NOMO-1 (cell line): ENCODE results near the gene IGSF21.

Source experiments
- DNase-seq, 2 experiments: peaks; one replicate each; lab custom pipeline; 2025; ENCODE audit not compliant: unreplicated experiment in 2 of 2; lab: John Stamatoyannopoulos, UW

IGSF21 gene

DNA sequence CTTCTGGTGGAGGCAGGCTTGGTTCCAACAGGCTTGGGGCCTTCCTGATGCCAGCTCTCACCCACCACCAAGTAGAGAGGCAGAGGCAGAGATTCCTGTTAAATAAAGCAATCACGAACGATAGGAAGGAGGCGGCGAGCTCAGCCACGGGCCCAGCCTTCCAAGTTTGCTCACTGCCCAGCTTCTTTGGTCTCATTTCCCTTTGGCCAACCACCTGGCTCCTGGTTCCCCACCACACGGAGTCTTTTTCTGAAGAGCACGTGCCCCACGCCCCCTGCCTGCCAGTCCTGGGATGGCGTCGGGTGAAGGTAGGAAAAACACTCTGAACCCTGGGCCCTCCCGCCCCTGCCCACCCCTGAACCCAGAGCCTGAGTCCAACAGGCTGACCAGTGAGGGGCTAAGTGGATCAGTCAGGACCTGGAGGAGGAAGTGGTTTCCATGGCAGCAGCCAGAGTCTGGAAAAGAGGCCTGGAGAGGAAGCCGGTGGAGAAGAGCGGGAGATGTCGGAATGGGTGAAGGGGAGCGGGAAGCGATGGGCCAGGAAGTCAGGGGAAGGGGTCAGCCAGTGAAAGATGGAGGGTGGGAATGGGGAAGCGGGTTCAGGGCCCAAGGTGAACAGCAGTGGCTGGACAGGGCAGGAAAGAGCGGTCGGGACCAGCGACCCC lies 214.9 kb downstream of the IGSF21 start:
- no peak for DNase-seq

- DNase-seq: no peak
Measured at GRCh38 chr1:18323259-18323658, 215.7 kb downstream of the IGSF21 start.

DNA sequence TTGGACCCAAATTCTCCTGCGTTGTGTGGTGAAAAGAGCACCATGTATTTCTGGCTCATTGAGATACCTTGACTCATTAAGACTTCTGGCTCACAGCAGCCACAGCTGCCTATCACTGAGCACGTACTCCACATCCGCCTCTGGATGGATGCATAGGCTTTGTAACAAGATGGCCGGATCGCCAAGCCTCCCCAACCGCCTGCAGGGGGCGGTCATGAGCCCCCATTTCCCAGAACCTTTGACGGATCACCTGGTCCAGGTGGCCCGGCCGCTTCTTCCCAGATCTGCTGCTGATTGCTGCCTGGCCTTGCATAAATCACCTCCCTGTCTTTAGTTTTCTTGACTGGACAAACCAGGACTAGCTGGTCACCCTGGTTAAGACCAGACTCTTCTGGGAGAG lies 216.6 kb downstream of the IGSF21 start:
- DNase-seq: no peak

GRCh38 chr1:18325136-18325535 lies 217.5 kb downstream of the IGSF21 start:
- no peak for DNase-seq

GRCh38 chr1:18326211-18326897 lies 218.8 kb downstream of the IGSF21 start:
- DNase-seq: no peak

- no peak for DNase-seq
Measured at GRCh38 chr1:18327650-18328049, 220.1 kb downstream of the IGSF21 start.

DNA sequence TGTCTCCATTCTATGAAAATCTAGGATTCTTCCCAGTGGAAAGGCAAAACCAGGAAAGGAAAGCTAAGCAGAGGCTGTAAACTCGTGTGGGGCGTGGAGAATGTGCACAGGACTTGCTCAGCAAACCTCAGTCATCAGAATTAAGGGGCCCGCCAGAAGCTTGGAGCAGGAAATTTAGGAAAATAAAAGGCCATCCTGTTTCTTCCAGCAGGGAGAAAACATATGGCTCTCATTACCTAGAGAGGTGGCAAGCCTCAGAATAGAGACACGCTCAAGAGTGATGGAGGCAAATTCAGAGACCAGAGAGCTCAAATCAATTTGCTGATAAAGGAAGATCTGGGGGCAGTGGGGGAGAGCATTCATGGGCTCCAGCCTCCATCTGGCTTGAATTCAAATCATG lies 221.2 kb downstream of the IGSF21 start:
- DNase-seq: no peak

DNA sequence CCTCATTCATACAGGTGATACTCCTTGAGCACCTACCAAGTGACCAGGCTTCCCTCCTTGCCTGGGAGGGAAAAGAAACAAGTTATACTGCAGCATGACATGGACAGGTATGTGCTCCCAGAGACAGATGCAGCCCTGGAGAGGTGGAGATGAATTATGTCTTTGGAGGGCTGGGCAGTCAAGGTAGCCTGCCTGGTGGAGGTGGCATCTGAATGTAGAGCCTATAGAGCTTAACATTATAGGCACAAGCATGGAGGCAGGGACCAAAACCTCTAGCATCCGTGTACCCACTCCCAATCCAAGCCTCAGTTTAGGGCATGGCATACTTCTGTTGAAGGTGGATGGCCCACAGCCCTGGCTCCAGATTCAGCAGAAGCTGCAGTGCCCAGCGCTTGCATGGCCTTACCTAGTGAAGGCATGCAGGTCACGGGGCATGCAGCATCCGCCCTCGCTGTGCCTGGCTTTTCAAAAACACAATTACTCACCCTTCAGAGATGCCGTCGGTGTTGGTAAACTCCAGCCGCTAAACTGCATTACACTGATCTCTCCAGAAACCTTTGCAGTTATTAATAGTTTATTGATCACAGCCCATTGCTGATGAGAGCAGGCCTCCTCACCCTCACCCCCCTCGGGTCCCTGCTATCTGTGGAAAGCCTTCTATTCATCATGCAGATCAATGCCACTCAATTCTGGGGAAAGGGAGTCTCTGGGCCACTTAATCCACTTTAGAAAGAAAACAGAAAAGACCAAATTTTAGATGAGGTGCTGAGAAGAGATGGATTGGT lies 222.1 kb downstream of the IGSF21 start:
- no peak for DNase-seq

DNA sequence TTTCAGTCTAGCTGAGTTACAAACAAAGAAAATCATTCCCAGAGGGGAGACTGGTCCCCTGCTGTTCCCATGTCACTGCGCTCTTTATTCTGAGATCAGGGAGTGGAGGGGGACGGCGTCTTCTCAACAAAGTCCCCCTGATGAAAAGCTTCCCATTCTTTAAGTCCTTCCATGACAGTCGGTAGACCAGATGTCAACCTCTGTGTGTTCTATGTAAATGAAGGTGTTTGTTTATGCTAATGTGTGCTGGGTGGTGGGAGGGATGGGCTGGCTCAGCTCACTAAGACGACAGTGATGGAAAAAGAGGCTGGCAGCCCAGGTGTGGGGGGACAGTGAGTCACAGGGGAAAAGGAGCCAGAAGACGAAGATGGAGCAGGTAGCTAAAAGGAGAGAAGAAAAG lies 225.0 kb downstream of the IGSF21 start:
- DNase-seq: no peak

DNA sequence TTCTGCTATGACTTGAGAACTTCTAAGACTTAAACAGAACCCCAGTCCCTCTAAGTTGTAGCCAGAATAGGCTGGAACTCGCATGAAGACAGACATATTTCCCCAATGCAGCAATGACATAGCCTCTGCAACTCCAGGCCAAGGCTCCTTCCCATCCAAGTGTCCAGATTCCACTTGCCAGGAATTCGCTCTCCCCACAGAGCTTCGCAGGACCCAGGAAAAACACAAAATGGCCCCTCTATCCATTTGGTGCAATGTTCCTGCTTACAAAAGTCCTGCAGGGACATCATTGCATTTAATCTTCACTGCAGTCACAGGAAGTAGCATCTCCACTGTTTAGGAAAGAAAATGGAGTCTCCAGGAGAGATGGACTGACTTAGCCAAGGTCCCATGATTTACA lies 225.6 kb downstream of the IGSF21 start:
- no peak for DNase-seq

DNA sequence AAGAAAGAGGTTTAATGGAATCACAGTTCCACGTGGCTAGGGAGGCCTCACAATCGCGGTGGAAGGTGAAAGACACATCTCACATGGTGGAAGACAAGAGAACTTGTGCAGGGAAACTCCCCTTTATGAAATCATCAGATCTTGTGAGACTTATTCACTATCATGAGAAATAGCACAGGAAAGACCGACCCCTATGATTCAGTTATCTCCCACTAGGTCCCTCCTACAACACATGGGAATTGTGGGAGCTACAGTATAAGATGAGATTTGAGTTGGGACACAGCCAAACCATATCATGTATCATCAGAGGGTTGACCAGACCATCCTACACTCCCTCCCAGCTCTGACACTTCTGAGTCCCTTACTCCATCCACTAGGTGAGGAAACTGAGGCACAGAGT lies 229.2 kb downstream of the IGSF21 start:
- DNase-seq: no peak

- DNase-seq: no peak
Measured at GRCh38 chr1:18337757-18338156, 230.2 kb downstream of the IGSF21 start.

DNA sequence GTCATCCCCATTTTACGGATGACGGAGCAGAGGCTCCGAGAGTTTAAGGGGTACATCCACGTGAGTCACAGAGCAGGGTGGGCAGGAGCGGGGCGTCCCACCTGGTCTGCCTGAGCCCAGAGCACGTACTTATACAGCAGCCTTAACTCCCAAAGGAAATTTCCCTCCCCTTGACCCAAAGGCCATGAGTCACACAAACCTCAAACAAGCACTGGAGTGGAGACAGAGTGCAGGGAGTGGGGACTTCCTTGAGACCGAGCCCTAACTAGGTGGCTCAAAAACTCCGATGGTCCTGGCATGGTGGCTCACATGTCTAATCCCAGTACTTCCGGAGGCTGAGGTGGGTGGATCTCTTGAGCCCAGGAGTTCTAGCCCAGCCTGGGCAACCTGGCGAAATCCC lies 231.6 kb downstream of the IGSF21 start:
- no peak for DNase-seq

GRCh38 chr1:18340158-18340764 lies 232.7 kb downstream of the IGSF21 start:
- DNase-seq: no peak

DNA sequence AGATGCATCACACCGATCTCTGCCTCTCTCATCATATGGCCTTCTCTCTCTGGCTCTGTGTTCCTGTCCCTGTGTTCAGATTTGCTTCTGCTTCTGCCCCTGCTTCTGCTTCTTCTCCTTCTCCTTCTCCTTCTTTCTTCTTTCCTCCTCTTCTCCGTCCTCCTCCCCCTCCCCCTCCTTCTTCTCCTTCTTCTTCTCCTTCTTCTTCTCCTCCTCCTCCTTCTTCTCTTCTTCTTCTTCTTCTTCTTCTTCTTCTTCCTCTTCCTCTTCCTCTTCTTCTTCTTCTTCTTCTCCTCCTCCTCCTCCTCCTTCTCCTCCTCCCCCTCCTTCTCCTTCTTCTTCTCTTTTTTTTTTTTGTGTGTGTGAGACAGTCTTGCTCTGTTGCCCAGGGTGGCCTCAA lies 233.2 kb downstream of the IGSF21 start:
- no peak for DNase-seq

DNA sequence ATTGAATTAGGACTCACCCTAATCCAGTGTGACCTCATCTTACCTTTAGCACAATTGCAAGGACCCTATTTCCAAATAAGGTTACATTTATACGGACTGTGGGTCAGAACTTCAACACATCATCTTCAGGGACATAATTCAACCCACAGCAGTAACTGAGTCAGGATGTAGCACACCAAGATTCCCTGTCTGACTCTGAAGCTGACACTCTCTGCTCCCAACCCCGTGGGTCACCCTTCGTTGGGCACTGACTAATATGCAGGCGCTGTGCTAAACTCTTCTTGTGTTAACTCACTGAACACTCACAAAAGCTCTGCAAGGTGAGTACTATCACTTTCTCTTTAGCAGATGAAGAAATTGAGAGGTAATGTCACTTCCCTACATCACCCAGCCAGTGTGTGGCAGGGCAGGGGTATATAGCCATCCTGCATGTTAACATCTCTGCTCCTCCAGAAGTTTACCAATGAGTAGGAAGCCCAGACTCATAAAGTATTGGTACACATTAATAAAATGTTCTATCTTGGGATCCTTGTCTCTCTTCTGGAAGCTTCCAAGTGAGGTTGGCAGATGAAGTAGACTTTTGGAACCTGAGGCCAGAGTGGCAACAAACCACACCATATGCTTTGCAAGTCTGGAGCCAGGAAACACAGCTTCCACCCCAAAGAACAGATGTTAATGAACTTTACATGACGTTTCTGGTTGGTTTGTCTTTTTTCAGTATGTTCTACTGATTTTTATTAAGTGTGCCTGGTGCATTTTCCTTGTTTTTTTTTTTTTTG lies 233.9 kb downstream of the IGSF21 start:
- DNase-seq: no peak

DNA sequence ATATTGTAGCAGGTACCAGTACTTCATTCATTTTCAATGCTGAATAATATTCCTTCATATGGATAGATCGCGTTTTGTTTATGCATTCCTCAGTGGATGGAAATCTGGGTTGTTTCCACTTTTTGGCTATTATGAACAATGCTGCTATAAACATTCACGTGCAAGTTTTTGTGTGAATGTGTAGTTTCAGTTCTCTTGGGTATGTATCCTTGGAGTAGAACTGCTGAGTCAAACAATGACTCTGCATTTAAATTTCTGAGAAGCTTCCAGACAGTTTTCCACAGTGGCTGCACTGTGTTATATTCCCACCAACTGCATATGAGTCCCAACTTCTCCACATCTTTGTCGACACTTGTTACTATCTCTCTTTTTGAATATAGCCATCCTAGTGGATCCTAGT lies 235.1 kb downstream of the IGSF21 start:
- DNase-seq: no peak

GRCh38 chr1:18343581-18343980 lies 236.0 kb downstream of the IGSF21 start:
- no peak for DNase-seq

GRCh38 chr1:18344755-18345154 lies 237.2 kb downstream of the IGSF21 start:
- no peak for DNase-seq

GRCh38 chr1:18347559-18347958 lies 240.0 kb downstream of the IGSF21 start:
- no peak for DNase-seq

DNA sequence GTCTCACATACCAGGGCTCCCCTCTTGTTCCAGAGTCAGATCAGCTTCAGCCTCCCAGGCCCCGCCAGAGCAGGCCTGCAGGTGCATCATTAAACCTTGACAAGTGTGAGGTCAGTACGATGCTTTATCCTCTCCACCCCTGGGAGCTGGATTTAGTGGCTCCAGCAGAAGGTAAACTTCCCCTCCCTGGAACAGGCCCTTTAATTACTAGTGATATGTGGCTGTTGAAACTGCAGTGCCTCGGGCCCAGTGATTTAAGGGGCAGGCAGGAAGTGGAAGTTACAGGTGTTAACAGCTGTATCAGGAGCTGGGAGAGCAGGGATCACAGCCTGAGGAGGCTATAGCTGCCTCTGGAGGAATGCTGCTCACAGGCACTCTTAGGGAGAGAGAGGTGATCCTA lies 240.8 kb downstream of the IGSF21 start:
- no peak for DNase-seq
